ENCODE results near the gene EDIL3.

- TF ChIP-seq TCF7L2 (IDR thresholded peaks at IDR 0.05; ENCODE audit: borderline replicate concordance, extremely low read depth, insufficient read depth, insufficient read length) (no peak), CTCF (IDR thresholded peaks at IDR 0.05 in 2 of 3, conservative IDR thresholded peaks at IDR 0.05 in 1 of 3; ENCODE audit: borderline replicate concordance in 1 of 3, insufficient read depth in 1 of 3, low read depth in 2 of 3, low read length in 2 of 3) (no peak), SP1 (IDR thresholded peaks at IDR 0.05; ENCODE audit: low read depth) (no peak), JUND (IDR thresholded peaks at IDR 0.05) (no peak)
Observed at GRCh38 chr5:83972236-83972635, 412.4 kb downstream of the EDIL3 start.

All from HCT116 (cell line).